HG03378 (cell line): Measurements from ENCODE around the gene HOXA3.

Experiments
- ATAC-seq: cut with Tn5 transposase; IDR thresholded peaks from one replicate; pipeline ENCODE4 v1.9.1; 2021; ENCODE audit warnings: mild to moderate bottlenecking, moderate library complexity; ENCODE audit not compliant: unreplicated experiment

Gene HOXA3

GRCh38 chr7:27064159-27064558 is 88.2 kb downstream of the HOXA3 start:
- ATAC-seq = no peak

GRCh38 chr7:27062946-27063345 is 89.4 kb downstream of the HOXA3 start:
- no peak for ATAC-seq
